OCI-LY3 (cell line): ENCODE results near the gene TMEM114.

Experiments used
- EZH2phosphoT487 ChIP-seq: fragments of 200-600 bp; shearing (Covaris generic); IDR thresholded peaks from 2 replicates; pipeline ENCODE4 v1.6.1; 2018; ENCODE audit warnings: antibody characterized with exemption, mixed run types, low read depth
- TF ChIP-seq, protein P1 (sequence below): fragments of 200-600, 300-600 bp; sonication (generic); IDR thresholded peaks from 2 replicates; pipeline ENCODE4 v1.5.1; 2014; ENCODE audit warnings: antibody characterized with exemption, low read length, low read depth

DNA sequence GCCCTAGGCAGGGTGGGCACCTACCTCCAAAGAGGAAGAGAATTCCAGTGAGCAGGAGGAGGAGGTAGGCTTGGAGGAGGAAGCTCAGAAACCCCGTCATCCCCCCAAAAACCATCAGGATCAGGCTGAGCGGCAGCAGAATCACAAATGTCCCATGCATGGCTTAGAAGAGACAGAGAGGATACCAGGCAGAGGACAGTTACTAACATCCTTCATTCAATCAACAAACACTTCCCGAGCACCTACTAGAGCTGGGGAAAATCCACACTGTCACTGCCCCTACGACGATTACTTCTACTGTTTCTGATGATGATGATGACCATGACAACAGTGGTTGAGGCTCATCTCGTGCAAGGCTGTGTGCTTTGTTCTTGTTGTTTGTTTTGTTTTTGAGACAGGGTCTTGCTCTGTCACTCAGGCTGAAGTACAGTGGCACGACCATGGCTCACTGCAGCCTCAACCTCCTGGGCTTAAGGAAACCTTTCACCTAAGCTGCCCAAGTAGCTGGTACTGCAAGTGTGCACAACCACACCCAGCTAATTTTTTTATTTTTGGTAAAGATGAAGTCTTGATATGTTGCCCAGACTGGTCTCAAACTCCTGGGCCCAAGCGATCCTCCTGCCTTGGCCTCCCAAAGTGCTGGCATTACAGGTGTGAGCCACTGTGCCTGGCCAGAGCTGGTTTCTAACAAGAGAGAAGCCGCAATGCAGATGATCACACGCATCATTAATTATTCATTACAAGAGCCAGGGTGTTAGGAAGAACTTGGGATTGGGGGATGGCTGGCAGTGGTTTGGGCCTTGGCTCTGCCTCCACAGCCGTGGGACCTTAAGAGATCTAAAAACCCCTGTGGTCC is 18.0 kb downstream of the TMEM114 start:
- TF ChIP-seq, protein P1, sequence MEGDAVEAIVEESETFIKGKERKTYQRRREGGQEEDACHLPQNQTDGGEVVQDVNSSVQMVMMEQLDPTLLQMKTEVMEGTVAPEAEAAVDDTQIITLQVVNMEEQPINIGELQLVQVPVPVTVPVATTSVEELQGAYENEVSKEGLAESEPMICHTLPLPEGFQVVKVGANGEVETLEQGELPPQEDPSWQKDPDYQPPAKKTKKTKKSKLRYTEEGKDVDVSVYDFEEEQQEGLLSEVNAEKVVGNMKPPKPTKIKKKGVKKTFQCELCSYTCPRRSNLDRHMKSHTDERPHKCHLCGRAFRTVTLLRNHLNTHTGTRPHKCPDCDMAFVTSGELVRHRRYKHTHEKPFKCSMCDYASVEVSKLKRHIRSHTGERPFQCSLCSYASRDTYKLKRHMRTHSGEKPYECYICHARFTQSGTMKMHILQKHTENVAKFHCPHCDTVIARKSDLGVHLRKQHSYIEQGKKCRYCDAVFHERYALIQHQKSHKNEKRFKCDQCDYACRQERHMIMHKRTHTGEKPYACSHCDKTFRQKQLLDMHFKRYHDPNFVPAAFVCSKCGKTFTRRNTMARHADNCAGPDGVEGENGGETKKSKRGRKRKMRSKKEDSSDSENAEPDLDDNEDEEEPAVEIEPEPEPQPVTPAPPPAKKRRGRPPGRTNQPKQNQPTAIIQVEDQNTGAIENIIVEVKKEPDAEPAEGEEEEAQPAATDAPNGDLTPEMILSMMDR = no peak
- no peak for TF ChIP-seq EZH2phosphoT487
